Fibroblast of the aortic adventitia (primary cell): ENCODE measurements around the gene KCNJ6. TPM values are rescaled to one million over a fixed set of nuclear protein-coding genes. Genes with fewer than 3 reads are reported as not detected.

Source experiments
- DNase-seq: peaks from one replicate; pipeline ENCODE4 v3.0.0-alpha.2; 2010; ENCODE audit warnings: low read depth
- H3K4me3 ChIP-seq: 2 replicates; pipeline ENCODE4 v1.5.1; 2011; ENCODE audit warnings: low read depth, mild to moderate bottlenecking, control low read depth, low read length, moderate library complexity
- CTCF ChIP-seq: IDR thresholded peaks from 2 replicates; pipeline ENCODE4 v1.5.1; 2011; ENCODE audit warnings: mild to moderate bottlenecking, low read length, control low read depth, inconsistent platforms; ENCODE audit not compliant: insufficient read depth
- total RNA-seq: library from RNA; depleted of rRNA; stranded (reverse); fragments of >200 nt; gene quantifications from 2 replicates; pipeline ENCODE4 v1.2.3, GENCODE V29; 2012; ENCODE audit warnings: low replicate concordance

The KCNJ6 gene
- total RNA-seq, 1 donor, result under 0.01 TPM

GRCh38 chr21:37683396-37684114, 232.7 kb downstream of the KCNJ6 start:
- TF ChIP-seq CTCF, result no peak
- no peak for DNase-seq
- H3K4me3 ChIP-seq, result no peak overlapping the region

- no peak overlapping the region for H3K4me3 ChIP-seq
- DNase-seq, result peak; percentile 75
- TF ChIP-seq CTCF, result no peak
Observed at GRCh38 chr21:37682966-37683365, 233.3 kb downstream of the KCNJ6 start.

GRCh38 chr21:37677006-37677405, 239.3 kb downstream of the KCNJ6 start:
- TF ChIP-seq CTCF, result no peak
- H3K4me3 ChIP-seq, result no peak overlapping the region
- DNase-seq, result no peak

- H3K4me3 ChIP-seq, result no peak overlapping the region
- DNase-seq, result peak; percentile 55
- peak; percentile 94 for TF ChIP-seq CTCF
Observed at GRCh38 chr21:37675202-37675801, 241.0 kb downstream of the KCNJ6 start.

- no peak overlapping the region for H3K4me3 ChIP-seq
- DNase-seq, result no peak
- TF ChIP-seq CTCF, result no peak
Observed at GRCh38 chr21:37673801-37674575, 242.3 kb downstream of the KCNJ6 start.

GRCh38 chr21:37671381-37671780, 244.9 kb downstream of the KCNJ6 start:
- no peak for DNase-seq
- H3K4me3 ChIP-seq, result no peak overlapping the region
- no peak for TF ChIP-seq CTCF
